ENCODE data around the gene EEF2.

EEF2 gene

GRCh38 chr19:4030552-4030951 lies 45.3 kb upstream of the EEF2 start:
- DNase-seq (ENCODE audit: low read depth) = no peak
- H3K4me3 ChIP-seq (ENCODE audit: low read depth, low read length) = no peak overlapping the region
- no peak for TF ChIP-seq CTCF (IDR thresholded peaks at IDR 0.05; ENCODE audit: low read depth, low read length, missing control alignments)

GRCh38 chr19:4029247-4029614 lies 44.0 kb upstream of the EEF2 start:
- DNase-seq (ENCODE audit: low read depth) = no peak
- TF ChIP-seq CTCF (IDR thresholded peaks at IDR 0.05; ENCODE audit: low read depth, low read length, missing control alignments) = no peak
- H3K4me3 ChIP-seq (ENCODE audit: low read depth, low read length) = no peak overlapping the region

GRCh38 chr19:4028334-4029246 lies 43.3 kb upstream of the EEF2 start:
- H3K4me3 ChIP-seq (ENCODE audit: low read depth, low read length) = no peak overlapping the region
- DNase-seq (ENCODE audit: low read depth) = no peak
- no peak for TF ChIP-seq CTCF (IDR thresholded peaks at IDR 0.05; ENCODE audit: low read depth, low read length, missing control alignments)

GRCh38 chr19:4027146-4027545 lies 41.9 kb upstream of the EEF2 start:
- no peak for TF ChIP-seq CTCF (IDR thresholded peaks at IDR 0.05; ENCODE audit: low read depth, low read length, missing control alignments)
- DNase-seq (ENCODE audit: low read depth) = no peak
- H3K4me3 ChIP-seq (ENCODE audit: low read depth, low read length) = no peak overlapping the region

GRCh38 chr19:4025317-4025716 lies 40.1 kb upstream of the EEF2 start:
- no peak overlapping the region for H3K4me3 ChIP-seq (ENCODE audit: low read depth, low read length)
- no peak for DNase-seq (ENCODE audit: low read depth)
- no peak for TF ChIP-seq CTCF (IDR thresholded peaks at IDR 0.05; ENCODE audit: low read depth, low read length, missing control alignments)

- no peak overlapping the region for H3K4me3 ChIP-seq (ENCODE audit: low read depth, low read length)
- DNase-seq (ENCODE audit: low read depth) = no peak
- no peak for TF ChIP-seq CTCF (IDR thresholded peaks at IDR 0.05; ENCODE audit: low read depth, low read length, missing control alignments)
Observed at GRCh38 chr19:4023600-4024398, 38.5 kb upstream of the EEF2 start.
